HEK293 (cell line): ENCODE results near the gene ZNF423.

Source experiments
- CTCF ChIA-PET: fragments of 350-600 bp; formaldehyde crosslinking; extraction: SDS; loops from one replicate; lab custom pipeline; 2021; ENCODE audit warnings: antibody characterized with exemption; lab: Yijun Ruan, JAX
- POLR2A ChIA-PET: fragments of 300-600 bp; formaldehyde crosslinking; extraction: SDS; loops from one replicate; lab custom pipeline; 2020; ENCODE audit warnings: antibody characterized with exemption, inconsistent platforms; lab: Yijun Ruan, JAX
- H3K27ac ChIP-seq: fragments of 200-500 bp; sonication (Bioruptor generic); 2 replicates; pipeline ENCODE4 v1.5.1; 2014; ENCODE audit warnings: low read depth, low read length, control low read depth, inconsistent platforms; ENCODE audit errors: extremely low read depth
- H3K36me3 ChIP-seq, 2 experiments: fragments of 200-500 bp in 1 of 2; sonication (Bioruptor generic) in 1 of 2; 1 replicate in 1 of 2; 2 replicates in 1 of 2; pipeline ENCODE4 v1.5.1; 2014 to 2017; ENCODE audit warnings: inconsistent platforms in 2 of 2, low read length in 2 of 2; ENCODE audit not compliant: control insufficient read depth in 2 of 2, insufficient read depth in 1 of 2
- H3K4me1 ChIP-seq: fragments of 200-500 bp; sonication (Bioruptor generic); 2 replicates; pipeline ENCODE4 v1.5.1; 2014; ENCODE audit warnings: mild to moderate bottlenecking, low read length, inconsistent platforms; ENCODE audit not compliant: control insufficient read depth, insufficient read depth
- H3K4me3 ChIP-seq: 2 replicates; pipeline ENCODE4 v1.5.1; 2011; ENCODE audit warnings: low read depth, mild to moderate bottlenecking, control low read depth, low read length, moderate library complexity
- H3K9me3 ChIP-seq: fragments of 200-500 bp; sonication (Bioruptor generic); 2 replicates; pipeline ENCODE4 v1.5.1; 2014; ENCODE audit warnings: low read depth, low read length, inconsistent platforms; ENCODE audit not compliant: control insufficient read depth, insufficient read depth
- EGR2 ChIP-seq: fragments of 450-650 bp; formaldehyde crosslinking; IDR thresholded peaks from 2 replicates; pipeline ENCODE4 v1.5.1; 2016; ENCODE audit warnings: low read depth, missing biosample characterization, missing genetic modification characterization
- IKZF3 ChIP-seq: fragments of 450-650 bp; IDR thresholded peaks from 2 replicates; pipeline ENCODE4 v1.5.0; 2018; ENCODE audit warnings: missing biosample characterization, mild to moderate bottlenecking, missing genetic modification characterization, moderate library complexity
- PRDM1 ChIP-seq: fragments of 450-650 bp; formaldehyde crosslinking; IDR thresholded peaks from 2 replicates; pipeline ENCODE4; 2016; ENCODE audit warnings: missing biosample characterization, missing genetic modification characterization
- SCRT1 ChIP-seq: fragments of 450-650 bp; formaldehyde crosslinking; IDR thresholded peaks from 2 replicates; pipeline ENCODE4 v1.5.1; 2016; ENCODE audit warnings: missing biosample characterization, missing genetic modification characterization, borderline replicate concordance
- SCRT2 ChIP-seq: fragments of 450-650 bp; formaldehyde crosslinking; IDR thresholded peaks from 2 replicates; pipeline ENCODE4 v1.5.1; 2016; ENCODE audit warnings: missing biosample characterization, missing genetic modification characterization
- ZBTB17 ChIP-seq: fragments of 450-650 bp; formaldehyde crosslinking; IDR thresholded peaks from 2 replicates; pipeline ENCODE4 v1.5.1; 2016; ENCODE audit warnings: missing biosample characterization, missing genetic modification characterization
- ZBTB20 ChIP-seq: fragments of 450-650 bp; formaldehyde crosslinking; IDR thresholded peaks from 2 replicates; pipeline ENCODE4 v1.5.1; 2016; ENCODE audit warnings: missing biosample characterization, missing genetic modification characterization
- ZFHX2 ChIP-seq: fragments of 450-650 bp; formaldehyde crosslinking; conservative IDR thresholded peaks from 2 replicates; pipeline ENCODE4 v1.5.1; 2016; ENCODE audit warnings: missing biosample characterization, missing genetic modification characterization
- ZIC2 ChIP-seq: fragments of 450-650 bp; formaldehyde crosslinking; IDR thresholded peaks from 2 replicates; pipeline ENCODE4 v1.5.1; 2016; ENCODE audit warnings: missing biosample characterization, missing genetic modification characterization
- ZNF112 ChIP-seq: fragments of 450-650 bp; formaldehyde crosslinking; IDR thresholded peaks from 2 replicates; pipeline ENCODE4 v1.5.0; 2017; ENCODE audit warnings: missing biosample characterization, missing genetic modification characterization
- ZNF114 ChIP-seq: fragments of 450-650 bp; formaldehyde crosslinking; IDR thresholded peaks from 2 replicates; pipeline ENCODE4 v1.5.0; 2017; ENCODE audit warnings: missing biosample characterization, missing genetic modification characterization
- ZNF132 ChIP-seq: fragments of 450-650 bp; formaldehyde crosslinking; IDR thresholded peaks from 2 replicates; pipeline ENCODE4 v1.5.1; 2017; ENCODE audit warnings: missing biosample characterization, missing genetic modification characterization, borderline replicate concordance
- ZNF248 ChIP-seq: fragments of 450-650 bp; formaldehyde crosslinking; IDR thresholded peaks from 2 replicates; pipeline ENCODE4 v1.5.1; 2017; ENCODE audit warnings: missing biosample characterization, missing genetic modification characterization
- ZNF324 ChIP-seq: fragments of 450-650 bp; formaldehyde crosslinking; IDR thresholded peaks from 2 replicates; pipeline ENCODE4 v1.5.1; 2016; ENCODE audit warnings: missing biosample characterization, missing genetic modification characterization
- ZNF350 ChIP-seq: fragments of 450-650 bp; formaldehyde crosslinking; IDR thresholded peaks from 2 replicates; pipeline ENCODE4 v1.5.0; 2017; ENCODE audit warnings: missing biosample characterization, mild to moderate bottlenecking, missing genetic modification characterization
- ZNF416 ChIP-seq: fragments of 450-650 bp; formaldehyde crosslinking; IDR thresholded peaks from 2 replicates; pipeline ENCODE4 v1.5.1; 2016; ENCODE audit warnings: missing biosample characterization, missing genetic modification characterization
- ZNF423 ChIP-seq: fragments of 450-650 bp; formaldehyde crosslinking; IDR thresholded peaks from 2 replicates; pipeline ENCODE4 v1.5.1; 2016; ENCODE audit warnings: missing biosample characterization, missing genetic modification characterization
- ZNF501 ChIP-seq: fragments of 450-650 bp; formaldehyde crosslinking; IDR thresholded peaks from 2 replicates; pipeline ENCODE4 v1.5.1; 2016; ENCODE audit warnings: missing biosample characterization, missing genetic modification characterization
- ZNF558 ChIP-seq: fragments of 450-650 bp; formaldehyde crosslinking; IDR thresholded peaks from 2 replicates; pipeline ENCODE4 v1.5.1; 2016; ENCODE audit warnings: missing biosample characterization, missing genetic modification characterization
- ZNF600 ChIP-seq: fragments of 450-650 bp; formaldehyde crosslinking; IDR thresholded peaks from 2 replicates; pipeline ENCODE4 v1.5.1; 2016; ENCODE audit warnings: missing biosample characterization, missing genetic modification characterization
- ZNF624 ChIP-seq: fragments of 450-650 bp; formaldehyde crosslinking; IDR thresholded peaks from 2 replicates; pipeline ENCODE4 v1.5.1; 2017; ENCODE audit warnings: missing biosample characterization, missing genetic modification characterization
- ZNF654 ChIP-seq: fragments of 450-650 bp; formaldehyde crosslinking; IDR thresholded peaks from 2 replicates; pipeline ENCODE4 v1.5.1; 2016; ENCODE audit warnings: low read depth, missing biosample characterization, missing genetic modification characterization
- ZNF830 ChIP-seq: fragments of 450-650 bp; IDR thresholded peaks from 2 replicates; pipeline ENCODE4 v1.5.0; 2018; ENCODE audit warnings: missing biosample characterization, missing genetic modification characterization, low read depth, mild to moderate bottlenecking, moderate library complexity
- TF ChIP-seq, protein P1 (sequence below): fragments of 450-650 bp; formaldehyde crosslinking; IDR thresholded peaks from 2 replicates; pipeline ENCODE4 v1.5.1; 2016; ENCODE audit warnings: missing biosample characterization, missing genetic modification characterization
- TF ChIP-seq, protein P2 (sequence below): fragments of 450-650 bp; formaldehyde crosslinking; IDR thresholded peaks from 2 replicates; pipeline ENCODE4 v1.5.1; 2016; ENCODE audit warnings: missing biosample characterization, missing genetic modification characterization
- TF ChIP-seq, protein P3 (sequence below): fragments of 450-650 bp; formaldehyde crosslinking; IDR thresholded peaks from 2 replicates; pipeline ENCODE4 v1.5.1; 2016; ENCODE audit warnings: missing biosample characterization, missing genetic modification characterization, borderline replicate concordance
- TF ChIP-seq, protein P4 (sequence below): fragments of 450-650 bp; formaldehyde crosslinking; IDR thresholded peaks from 2 replicates; pipeline ENCODE4 v1.5.1; 2016; ENCODE audit warnings: missing biosample characterization, missing genetic modification characterization, borderline replicate concordance

Gene ZNF423

DNA sequence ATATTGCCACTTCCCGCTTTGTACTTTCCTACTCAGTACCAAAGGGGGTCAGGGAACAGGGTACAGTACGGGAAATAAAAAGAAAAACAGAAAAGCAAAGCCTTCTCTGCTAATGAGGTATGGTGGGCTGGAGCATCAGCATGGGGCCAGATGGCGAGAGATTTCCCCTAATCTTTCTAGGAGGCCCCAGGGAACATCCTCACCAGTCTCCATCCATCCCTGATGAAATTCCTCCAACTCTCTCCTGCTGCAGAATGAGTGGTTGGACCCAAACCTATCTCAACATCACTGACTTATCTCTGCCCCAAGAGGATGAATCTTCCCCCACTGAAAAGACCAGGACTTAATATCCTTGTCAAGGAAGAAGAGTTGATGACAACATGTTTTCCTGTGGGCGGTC is 296.7 kb downstream of the ZNF423 start:
- POLR2A ChIA-PET: no interaction called here
- H3K36me3 ChIP-seq: no peaks in the 10 kb centered on the region
- CTCF ChIA-PET: no interaction called here

DNA sequence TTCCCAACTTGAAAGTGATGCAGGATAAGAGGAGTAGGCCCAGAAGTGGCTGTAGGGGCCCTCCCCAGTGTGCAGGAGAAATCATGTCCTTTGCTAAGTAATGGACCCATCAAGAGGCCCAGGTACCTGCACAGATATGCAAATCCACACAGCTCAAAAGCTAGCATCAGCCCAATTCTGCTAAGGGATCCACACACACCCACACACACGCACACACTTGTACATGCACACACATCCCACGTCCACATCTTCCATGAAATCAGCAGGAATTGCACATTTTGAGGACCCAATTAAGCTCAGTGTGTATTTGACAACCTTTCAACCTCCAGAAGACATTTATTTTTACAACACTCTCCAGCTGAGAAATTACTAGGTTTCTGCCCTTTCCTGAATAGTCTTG is 297.5 kb downstream of the ZNF423 start:
- ChIA-PET POLR2A (no interaction called here), CTCF (no interaction called here)
- no peak overlapping the region for H3K4me3 ChIP-seq

More for the DNA sequence above, 296.7 kb downstream of the ZNF423 start:
- no peak overlapping the region for H3K4me3 ChIP-seq
- H3K4me1 ChIP-seq: no peaks in the 10 kb centered on the region; the same call in 1 of the 2 replicates
- TF ChIP-seq ZNF600 (no peak), ZNF558 (tag by site-specific recombination) (no peak), ZNF350 (no peak), ZNF416 (tag by site-specific recombination) (no peak), ZNF132 (tag by site-specific recombination) (no peak), ZNF624 (tag by site-specific recombination) (no peak)
- TF ChIP-seq, protein P1, sequence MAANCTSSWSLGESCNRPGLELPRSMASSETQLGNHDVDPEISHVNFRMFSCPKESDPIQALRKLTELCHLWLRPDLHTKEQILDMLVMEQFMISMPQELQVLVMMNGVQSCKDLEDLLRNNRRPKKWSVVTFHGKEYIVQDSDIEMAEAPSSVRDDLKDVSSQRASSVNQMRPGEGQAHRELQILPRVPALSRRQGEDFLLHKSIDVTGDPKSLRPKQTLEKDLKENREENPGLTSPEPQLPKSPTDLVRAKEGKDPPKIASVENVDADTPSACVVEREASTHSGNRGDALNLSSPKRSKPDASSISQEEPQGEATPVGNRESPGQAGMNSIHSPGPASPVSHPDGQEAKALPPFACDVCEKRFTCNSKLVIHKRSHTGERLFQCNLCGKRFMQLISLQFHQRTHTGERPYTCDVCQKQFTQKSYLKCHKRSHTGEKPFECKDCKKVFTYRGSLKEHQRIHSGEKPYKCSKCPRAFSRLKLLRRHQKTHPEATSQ (tag by site-specific recombination): no peak
- TF ChIP-seq, protein P2, sequence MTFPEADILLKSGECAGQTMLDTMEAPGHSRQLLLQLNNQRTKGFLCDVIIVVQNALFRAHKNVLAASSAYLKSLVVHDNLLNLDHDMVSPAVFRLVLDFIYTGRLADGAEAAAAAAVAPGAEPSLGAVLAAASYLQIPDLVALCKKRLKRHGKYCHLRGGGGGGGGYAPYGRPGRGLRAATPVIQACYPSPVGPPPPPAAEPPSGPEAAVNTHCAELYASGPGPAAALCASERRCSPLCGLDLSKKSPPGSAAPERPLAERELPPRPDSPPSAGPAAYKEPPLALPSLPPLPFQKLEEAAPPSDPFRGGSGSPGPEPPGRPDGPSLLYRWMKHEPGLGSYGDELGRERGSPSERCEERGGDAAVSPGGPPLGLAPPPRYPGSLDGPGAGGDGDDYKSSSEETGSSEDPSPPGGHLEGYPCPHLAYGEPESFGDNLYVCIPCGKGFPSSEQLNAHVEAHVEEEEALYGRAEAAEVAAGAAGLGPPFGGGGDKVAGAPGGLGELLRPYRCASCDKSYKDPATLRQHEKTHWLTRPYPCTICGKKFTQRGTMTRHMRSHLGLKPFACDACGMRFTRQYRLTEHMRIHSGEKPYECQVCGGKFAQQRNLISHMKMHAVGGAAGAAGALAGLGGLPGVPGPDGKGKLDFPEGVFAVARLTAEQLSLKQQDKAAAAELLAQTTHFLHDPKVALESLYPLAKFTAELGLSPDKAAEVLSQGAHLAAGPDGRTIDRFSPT (tag by site-specific recombination): no peak
- TF ChIP-seq, all 188 proteins: peak for 0
- H3K27ac ChIP-seq: no peak overlapping the region
- H3K9me3 ChIP-seq: no peaks in the 10 kb centered on the region

DNA sequence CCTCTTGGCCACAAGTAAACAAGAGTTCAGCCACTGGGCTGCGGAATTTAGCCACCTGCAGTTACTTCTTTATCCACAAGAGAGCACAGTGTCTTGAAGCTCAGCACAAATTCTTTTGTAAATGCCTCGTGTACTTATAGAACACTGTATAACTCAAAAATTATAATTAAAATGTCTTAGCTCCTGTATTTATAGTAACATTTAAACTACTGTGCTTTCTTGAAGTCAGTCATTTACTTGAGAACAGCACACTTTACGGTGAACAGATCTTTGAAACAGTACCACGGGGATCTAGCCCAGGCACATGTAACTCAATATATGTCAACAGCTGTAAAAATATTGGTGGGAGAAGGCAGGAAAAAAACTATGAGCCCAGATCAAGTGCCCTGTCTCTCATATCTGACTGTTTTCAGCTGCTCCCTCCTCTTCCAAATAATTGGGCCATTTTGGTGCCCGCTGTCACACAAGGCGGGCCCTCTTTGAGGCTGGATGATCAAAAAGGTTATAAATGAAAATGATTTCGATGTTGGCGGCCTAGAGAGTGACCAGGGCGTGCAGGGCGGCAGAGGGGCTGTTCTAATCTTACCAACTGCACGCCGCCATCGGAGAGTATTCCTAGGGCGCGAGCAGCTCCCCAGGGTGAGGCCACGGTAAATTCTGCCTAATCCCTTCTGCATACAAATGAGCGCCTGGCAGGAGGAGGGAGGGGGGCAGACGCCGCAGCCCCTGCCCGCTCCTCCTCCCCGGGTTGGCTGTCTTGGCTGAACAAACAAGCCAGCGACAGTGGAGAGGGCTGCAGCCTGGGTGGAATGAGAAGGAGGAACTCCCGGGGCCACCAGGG is 299.1 kb downstream of the ZNF423 start:
- no peaks in the 10 kb centered on the region for H3K36me3 ChIP-seq
- no peak overlapping the region for H3K4me3 ChIP-seq
- no peaks in the 10 kb centered on the region; the same call in 1 of the 2 replicates for H3K4me1 ChIP-seq
- POLR2A ChIA-PET: no interaction called here
- H3K27ac ChIP-seq: no peak overlapping the region
- H3K9me3 ChIP-seq: no peaks in the 10 kb centered on the region
- CTCF ChIA-PET: interaction anchor here (0.6 to 2.9 kb wide), 19 partner anchors 8 to 1112 kb away, joined by 3 to 10 read pairs (median 3); no protein-coding TSS in a partner anchor
- TF ChIP-seq PRDM1 (no peak), ZBTB20 (tag by site-specific recombination) (0 out of 2 replicates have a peak, but pooled peaks have one; percentile 33), ZNF423 (0 out of 2 replicates have a peak, but pooled peaks have one; percentile 36), IKZF3 (tag by site-specific recombination) (no peak)
- TF ChIP-seq, protein P3, sequence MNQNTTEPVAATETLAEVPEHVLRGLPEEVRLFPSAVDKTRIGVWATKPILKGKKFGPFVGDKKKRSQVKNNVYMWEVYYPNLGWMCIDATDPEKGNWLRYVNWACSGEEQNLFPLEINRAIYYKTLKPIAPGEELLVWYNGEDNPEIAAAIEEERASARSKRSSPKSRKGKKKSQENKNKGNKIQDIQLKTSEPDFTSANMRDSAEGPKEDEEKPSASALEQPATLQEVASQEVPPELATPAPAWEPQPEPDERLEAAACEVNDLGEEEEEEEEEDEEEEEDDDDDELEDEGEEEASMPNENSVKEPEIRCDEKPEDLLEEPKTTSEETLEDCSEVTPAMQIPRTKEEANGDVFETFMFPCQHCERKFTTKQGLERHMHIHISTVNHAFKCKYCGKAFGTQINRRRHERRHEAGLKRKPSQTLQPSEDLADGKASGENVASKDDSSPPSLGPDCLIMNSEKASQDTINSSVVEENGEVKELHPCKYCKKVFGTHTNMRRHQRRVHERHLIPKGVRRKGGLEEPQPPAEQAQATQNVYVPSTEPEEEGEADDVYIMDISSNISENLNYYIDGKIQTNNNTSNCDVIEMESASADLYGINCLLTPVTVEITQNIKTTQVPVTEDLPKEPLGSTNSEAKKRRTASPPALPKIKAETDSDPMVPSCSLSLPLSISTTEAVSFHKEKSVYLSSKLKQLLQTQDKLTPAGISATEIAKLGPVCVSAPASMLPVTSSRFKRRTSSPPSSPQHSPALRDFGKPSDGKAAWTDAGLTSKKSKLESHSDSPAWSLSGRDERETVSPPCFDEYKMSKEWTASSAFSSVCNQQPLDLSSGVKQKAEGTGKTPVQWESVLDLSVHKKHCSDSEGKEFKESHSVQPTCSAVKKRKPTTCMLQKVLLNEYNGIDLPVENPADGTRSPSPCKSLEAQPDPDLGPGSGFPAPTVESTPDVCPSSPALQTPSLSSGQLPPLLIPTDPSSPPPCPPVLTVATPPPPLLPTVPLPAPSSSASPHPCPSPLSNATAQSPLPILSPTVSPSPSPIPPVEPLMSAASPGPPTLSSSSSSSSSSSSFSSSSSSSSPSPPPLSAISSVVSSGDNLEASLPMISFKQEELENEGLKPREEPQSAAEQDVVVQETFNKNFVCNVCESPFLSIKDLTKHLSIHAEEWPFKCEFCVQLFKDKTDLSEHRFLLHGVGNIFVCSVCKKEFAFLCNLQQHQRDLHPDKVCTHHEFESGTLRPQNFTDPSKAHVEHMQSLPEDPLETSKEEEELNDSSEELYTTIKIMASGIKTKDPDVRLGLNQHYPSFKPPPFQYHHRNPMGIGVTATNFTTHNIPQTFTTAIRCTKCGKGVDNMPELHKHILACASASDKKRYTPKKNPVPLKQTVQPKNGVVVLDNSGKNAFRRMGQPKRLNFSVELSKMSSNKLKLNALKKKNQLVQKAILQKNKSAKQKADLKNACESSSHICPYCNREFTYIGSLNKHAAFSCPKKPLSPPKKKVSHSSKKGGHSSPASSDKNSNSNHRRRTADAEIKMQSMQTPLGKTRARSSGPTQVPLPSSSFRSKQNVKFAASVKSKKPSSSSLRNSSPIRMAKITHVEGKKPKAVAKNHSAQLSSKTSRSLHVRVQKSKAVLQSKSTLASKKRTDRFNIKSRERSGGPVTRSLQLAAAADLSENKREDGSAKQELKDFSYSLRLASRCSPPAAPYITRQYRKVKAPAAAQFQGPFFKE (tag by site-specific recombination): no peak

More for the DNA sequence above, 297.5 kb downstream of the ZNF423 start:
- TF ChIP-seq ZNF114 (no peak), ZNF501 (tag by site-specific recombination) (no peak), ZNF248 (tag by site-specific recombination) (no peak), SCRT2 (tag by site-specific recombination) (no peak), ZBTB17 (tag by site-specific recombination) (no peak), EGR2 (tag by site-specific recombination) (peak; percentile 28; the same call in 1 of the 2 replicates), ZNF324 (tag by site-specific recombination) (no peak), ZIC2 (tag by site-specific recombination) (no peak), ZNF830 (no peak), ZNF654 (no peak), ZNF112 (tag by site-specific recombination) (no peak), ZFHX2 (tag by site-specific recombination) (peak; percentile 43), SCRT1 (tag by site-specific recombination) (no peak)
- TF ChIP-seq, protein P4, sequence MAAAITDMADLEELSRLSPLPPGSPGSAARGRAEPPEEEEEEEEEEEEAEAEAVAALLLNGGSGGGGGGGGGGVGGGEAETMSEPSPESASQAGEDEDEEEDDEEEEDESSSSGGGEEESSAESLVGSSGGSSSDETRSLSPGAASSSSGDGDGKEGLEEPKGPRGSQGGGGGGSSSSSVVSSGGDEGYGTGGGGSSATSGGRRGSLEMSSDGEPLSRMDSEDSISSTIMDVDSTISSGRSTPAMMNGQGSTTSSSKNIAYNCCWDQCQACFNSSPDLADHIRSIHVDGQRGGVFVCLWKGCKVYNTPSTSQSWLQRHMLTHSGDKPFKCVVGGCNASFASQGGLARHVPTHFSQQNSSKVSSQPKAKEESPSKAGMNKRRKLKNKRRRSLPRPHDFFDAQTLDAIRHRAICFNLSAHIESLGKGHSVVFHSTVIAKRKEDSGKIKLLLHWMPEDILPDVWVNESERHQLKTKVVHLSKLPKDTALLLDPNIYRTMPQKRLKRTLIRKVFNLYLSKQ (tag by site-specific recombination): no peak
- H3K4me1 ChIP-seq: no peaks in the 10 kb centered on the region; the same call in 1 of the 2 replicates
- H3K36me3 ChIP-seq: no peaks in the 10 kb centered on the region
- H3K9me3 ChIP-seq: no peaks in the 10 kb centered on the region
- no peak overlapping the region for H3K27ac ChIP-seq
